NCI-H1048 (cell line): ENCODE data around the gene GMDS.

Experiments used
- DNase-seq: peaks from one replicate; lab custom pipeline; 2025; lab: John Stamatoyannopoulos, UW

GMDS gene

GRCh38 chr6:2178125-2178524, 67.3 kb downstream of the GMDS start:
- no peak for DNase-seq

- no peak for DNase-seq
Measured at GRCh38 chr6:2175825-2176224, 69.6 kb downstream of the GMDS start.

GRCh38 chr6:2173203-2173961, 72.0 kb downstream of the GMDS start:
- no peak for DNase-seq

- DNase-seq = no peak
Measured at GRCh38 chr6:2171728-2172127, 73.7 kb downstream of the GMDS start.

- DNase-seq = no peak
Measured at GRCh38 chr6:2168480-2168879, 76.9 kb downstream of the GMDS start.

GRCh38 chr6:2166717-2167116, 78.7 kb downstream of the GMDS start:
- no peak for DNase-seq

- DNase-seq = no peak
Measured at GRCh38 chr6:2165286-2165685, 80.1 kb downstream of the GMDS start.

- no peak for DNase-seq
Measured at GRCh38 chr6:2164481-2164880, 80.9 kb downstream of the GMDS start.

- DNase-seq = no peak
Measured at GRCh38 chr6:2162079-2162445, 83.3 kb downstream of the GMDS start.

GRCh38 chr6:2158596-2159271, 86.7 kb downstream of the GMDS start:
- DNase-seq = no peak

GRCh38 chr6:2157441-2158127, 87.8 kb downstream of the GMDS start:
- DNase-seq = no peak

GRCh38 chr6:2155206-2155605, 90.2 kb downstream of the GMDS start:
- no peak for DNase-seq

GRCh38 chr6:2149361-2150006, 95.9 kb downstream of the GMDS start:
- DNase-seq = no peak

GRCh38 chr6:2148748-2149147, 96.7 kb downstream of the GMDS start:
- no peak for DNase-seq

GRCh38 chr6:2147766-2148448, 97.5 kb downstream of the GMDS start:
- no peak for DNase-seq

- no peak for DNase-seq
Measured at GRCh38 chr6:2147261-2147660, 98.1 kb downstream of the GMDS start.

- DNase-seq = no peak
Measured at GRCh38 chr6:2144210-2144609, 101.2 kb downstream of the GMDS start.

GRCh38 chr6:2141644-2142290, 103.6 kb downstream of the GMDS start:
- peak; percentile 50 for DNase-seq

GRCh38 chr6:2140438-2141128, 104.8 kb downstream of the GMDS start:
- DNase-seq = no peak

- DNase-seq = no peak
Measured at GRCh38 chr6:2135401-2135800, 110.0 kb downstream of the GMDS start.

GRCh38 chr6:2134554-2134953, 110.9 kb downstream of the GMDS start:
- no peak for DNase-seq
